Caco-2 (cell line): ENCODE measurements around the gene STK32B. TPM values are rescaled to one million over a fixed set of nuclear protein-coding genes. Genes with fewer than 3 reads are reported as not detected.

ENCODE experiments used
- BruUV-seq: library from RNA; stranded (reverse); fragments of 400-500 nt; replicated peaks from 2 replicates; lab custom pipeline; 2021; lab: Mats Ljungman, UMichigan
- CTCF ChIA-PET: fragments of 300-600 bp; sonication (Branson Sonifier 250); formaldehyde crosslinking; loops from one replicate; lab custom pipeline; 2022; ENCODE audit warnings: antibody characterized with exemption; lab: Charles Lee
- POLR2A ChIA-PET: fragments of 300-600 bp; sonication (Branson Sonifier 250); formaldehyde crosslinking; loops from one replicate; lab custom pipeline; 2022; ENCODE audit warnings: antibody characterized with exemption; lab: Charles Lee
- DNase-seq, 2 experiments: peaks; one replicate each; pipeline versions ENCODE4 v3.0.0 to v3.0.0-alpha.2; 2020 to 2022
- H3K27me3 ChIP-seq: replicated peaks from 2 replicates; pipeline ENCODE4 v1.6.0; 2011; ENCODE audit warnings: low read length; ENCODE audit not compliant: control insufficient read depth, insufficient read depth
- H3K36me3 ChIP-seq: 2 replicates; pipeline ENCODE4 v1.5.1; 2011; ENCODE audit warnings: low read length; ENCODE audit not compliant: control insufficient read depth, insufficient read depth
- H3K4me1 ChIP-seq: fragments of 250-450 bp; sonication (Bioruptor Pico); 2 replicates; pipeline ENCODE4 v1.5.1; 2020; ENCODE audit warnings: mild to moderate bottlenecking
- H3K4me3 ChIP-seq: 2 replicates; pipeline ENCODE4 v1.5.1; 2011; ENCODE audit warnings: low read depth, mild to moderate bottlenecking, control low read depth, low read length
- H3K9me3 ChIP-seq: fragments of 250-450 bp; sonication (Bioruptor Pico); 2 replicates; pipeline ENCODE4 v1.5.1; 2020; ENCODE audit warnings: mild to moderate bottlenecking, moderate library complexity
- H3K27ac Mint-ChIP-seq: one replicate; pipeline ENCODE4 v1.8.0; 2022; ENCODE audit warnings: mixed read lengths; ENCODE audit not compliant: unreplicated experiment
- H3K27me3 Mint-ChIP-seq: one replicate; pipeline ENCODE4 v1.8.0; 2022; ENCODE audit warnings: mixed read lengths; ENCODE audit not compliant: insufficient read depth, unreplicated experiment
- H3K36me3 Mint-ChIP-seq: one replicate; pipeline ENCODE4 v1.8.0; 2022; ENCODE audit warnings: mild to moderate bottlenecking, mixed read lengths; ENCODE audit not compliant: insufficient read depth, unreplicated experiment
- H3K4me1 Mint-ChIP-seq: one replicate; pipeline ENCODE4 v1.8.0; 2022; ENCODE audit warnings: low read depth, mixed read lengths; ENCODE audit not compliant: unreplicated experiment
- H3K4me3 Mint-ChIP-seq: one replicate; pipeline ENCODE4 v1.8.0; 2022; ENCODE audit warnings: mild to moderate bottlenecking, moderate library complexity, mixed read lengths; ENCODE audit not compliant: unreplicated experiment
- H3K9me3 Mint-ChIP-seq: one replicate; pipeline ENCODE4 v1.8.0; 2022; ENCODE audit warnings: mixed read lengths; ENCODE audit not compliant: unreplicated experiment
- intact Hi-C: fragments of 100-400 bp; cut with micrococcal nuclease; formaldehyde crosslinking; loops from one replicate; pipeline ENCODE4 v1.10.0; 2022; ENCODE audit not compliant: unreplicated experiment
- total RNA-seq: library from RNA; stranded (reverse); gene quantifications from 2 replicates; pipeline ENCODE4 v1.2.3, GENCODE V29; 2022
- TF ChIP-seq, protein P1 (sequence below), 2 experiments: fragments of 200-600 bp in 1 of 2; IDR thresholded peaks; 1 replicate in 1 of 2; 2 replicates in 1 of 2; pipeline versions ENCODE4 v1.5.1 to v1.8.0; 2011 to 2022; ENCODE audit warnings: antibody characterized with exemption in 1 of 2, control low read depth in 1 of 2, inconsistent platforms in 1 of 2, low read depth in 1 of 2, low read length in 1 of 2, mild to moderate bottlenecking in 1 of 2, moderate library complexity in 1 of 2; ENCODE audit not compliant: insufficient read depth in 1 of 2, severe bottlenecking in 1 of 2, unreplicated experiment in 1 of 2

The STK32B gene
- total RNA-seq, 1 experiment from 2014 or later: 11.2 TPM

- H3K9me3 Mint-ChIP-seq: no peaks in the 10 kb centered on the region
- Histone ChIP-seq H3K36me3 (no peaks in the 10 kb centered on the region), H3K4me1 (no peaks in the 10 kb centered on the region), H3K4me3 (no peak overlapping the region), H3K9me3 (no peaks in the 10 kb centered on the region), H3K27me3 (no peaks in the 10 kb centered on the region)
- no peak for DNase-seq
- BruUV-seq: no TSS peak
- no peak overlapping the region for H3K4me3 Mint-ChIP-seq
- TF ChIP-seq, protein P1, sequence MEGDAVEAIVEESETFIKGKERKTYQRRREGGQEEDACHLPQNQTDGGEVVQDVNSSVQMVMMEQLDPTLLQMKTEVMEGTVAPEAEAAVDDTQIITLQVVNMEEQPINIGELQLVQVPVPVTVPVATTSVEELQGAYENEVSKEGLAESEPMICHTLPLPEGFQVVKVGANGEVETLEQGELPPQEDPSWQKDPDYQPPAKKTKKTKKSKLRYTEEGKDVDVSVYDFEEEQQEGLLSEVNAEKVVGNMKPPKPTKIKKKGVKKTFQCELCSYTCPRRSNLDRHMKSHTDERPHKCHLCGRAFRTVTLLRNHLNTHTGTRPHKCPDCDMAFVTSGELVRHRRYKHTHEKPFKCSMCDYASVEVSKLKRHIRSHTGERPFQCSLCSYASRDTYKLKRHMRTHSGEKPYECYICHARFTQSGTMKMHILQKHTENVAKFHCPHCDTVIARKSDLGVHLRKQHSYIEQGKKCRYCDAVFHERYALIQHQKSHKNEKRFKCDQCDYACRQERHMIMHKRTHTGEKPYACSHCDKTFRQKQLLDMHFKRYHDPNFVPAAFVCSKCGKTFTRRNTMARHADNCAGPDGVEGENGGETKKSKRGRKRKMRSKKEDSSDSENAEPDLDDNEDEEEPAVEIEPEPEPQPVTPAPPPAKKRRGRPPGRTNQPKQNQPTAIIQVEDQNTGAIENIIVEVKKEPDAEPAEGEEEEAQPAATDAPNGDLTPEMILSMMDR (IDR thresholded peaks at IDR 0.05; ENCODE audit: insufficient read depth in 1 of 2, low read depth in 1 of 2, low read length in 1 of 2, severe bottlenecking in 1 of 2, unreplicated experiment in 1 of 2): no peak
- no peaks in the 10 kb centered on the region for H3K4me1 Mint-ChIP-seq
- H3K27me3 Mint-ChIP-seq: peaks cover 9% of the 10 kb centered on the region
- intact Hi-C loops: no loop called here
- CTCF ChIA-PET: no interaction called here
- no peaks in the 10 kb centered on the region for H3K36me3 Mint-ChIP-seq
- no peak overlapping the region for H3K27ac Mint-ChIP-seq
- POLR2A ChIA-PET: no interaction called here
Observed at GRCh38 chr4:5215321-5215720, 164.0 kb downstream of the STK32B start.

DNA sequence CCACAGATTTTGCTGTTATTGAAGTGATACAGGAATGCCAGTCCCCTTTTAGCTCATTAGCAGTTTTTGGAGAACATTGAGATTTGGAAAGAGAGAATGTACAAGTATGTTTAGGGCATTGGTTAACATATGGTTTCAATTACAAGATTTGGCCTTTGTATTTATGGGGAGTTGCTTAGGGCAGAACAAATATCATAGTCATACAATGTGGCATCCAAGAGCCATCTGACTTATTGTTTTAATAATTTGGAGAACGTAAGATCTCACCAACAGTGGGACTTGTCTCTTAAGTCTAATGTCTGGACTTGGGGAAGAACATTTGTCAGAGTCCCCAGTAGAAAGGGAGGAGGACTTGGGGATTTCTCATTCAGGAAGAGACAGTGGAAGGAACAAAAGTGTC, 166.1 kb downstream of the STK32B start:
- Histone ChIP-seq H3K4me1 (no peaks in the 10 kb centered on the region), H3K9me3 (no peaks in the 10 kb centered on the region), H3K4me3 (no peak overlapping the region), H3K27me3 (no peaks in the 10 kb centered on the region), H3K36me3 (no peaks in the 10 kb centered on the region)
- H3K9me3 Mint-ChIP-seq: peaks cover 7% of the 10 kb centered on the region
- intact Hi-C loops: no loop called here
- no peaks in the 10 kb centered on the region for H3K36me3 Mint-ChIP-seq
- H3K4me3 Mint-ChIP-seq: no peak overlapping the region
- H3K27ac Mint-ChIP-seq: no peak overlapping the region
- TF ChIP-seq, protein P1 (IDR thresholded peaks at IDR 0.05; ENCODE audit: insufficient read depth in 1 of 2, low read depth in 1 of 2, low read length in 1 of 2, severe bottlenecking in 1 of 2, unreplicated experiment in 1 of 2): no peak
- peaks cover 8% of the 10 kb centered on the region for H3K27me3 Mint-ChIP-seq
- no peak for DNase-seq
- BruUV-seq: no TSS peak
- no peaks in the 10 kb centered on the region for H3K4me1 Mint-ChIP-seq
- ChIA-PET POLR2A (no interaction called here), CTCF (no interaction called here)

DNA sequence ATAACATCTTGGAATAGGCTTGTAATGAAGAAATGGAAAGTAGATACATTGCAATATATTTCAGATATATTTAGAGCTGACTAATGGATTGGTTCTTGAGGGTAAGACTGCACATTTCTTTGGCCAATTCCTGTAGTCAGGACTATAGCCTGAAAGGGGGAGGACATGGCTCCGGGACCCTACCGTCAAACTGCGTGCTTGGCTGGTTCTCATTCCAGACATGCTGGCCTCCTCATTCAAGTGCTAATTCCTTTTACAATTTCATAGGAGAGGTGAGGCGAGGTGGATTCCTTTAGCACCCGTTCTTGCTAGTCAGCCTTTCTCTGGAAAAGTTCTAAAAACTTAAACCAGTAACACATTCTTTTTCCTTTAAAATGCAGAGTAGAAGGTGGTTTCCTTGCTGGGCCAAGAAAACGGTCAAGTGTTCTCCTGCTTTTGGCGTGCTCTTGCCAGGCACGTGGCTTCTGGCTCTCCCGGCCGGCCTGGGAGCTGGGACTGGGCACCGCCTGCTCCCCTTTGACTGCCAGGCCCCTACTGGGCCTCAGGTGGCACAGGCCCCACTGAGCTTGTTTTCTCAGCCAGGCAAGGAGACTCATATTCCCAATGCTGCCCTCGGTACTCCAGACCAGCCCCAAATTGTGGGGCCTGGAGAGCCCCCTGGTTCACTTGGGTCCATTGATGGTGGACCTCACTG, 167.2 kb downstream of the STK32B start:
- H3K4me1 Mint-ChIP-seq: no peaks in the 10 kb centered on the region
- peaks cover 10% of the 10 kb centered on the region for H3K9me3 Mint-ChIP-seq
- Histone ChIP-seq H3K27me3 (no peaks in the 10 kb centered on the region), H3K36me3 (no peaks in the 10 kb centered on the region), H3K4me1 (no peaks in the 10 kb centered on the region), H3K4me3 (no peak overlapping the region), H3K9me3 (no peaks in the 10 kb centered on the region)
- ChIA-PET POLR2A (no interaction called here), CTCF (no interaction called here)
- intact Hi-C loops: no loop called here
- TF ChIP-seq, protein P1 (IDR thresholded peaks at IDR 0.05; ENCODE audit: insufficient read depth in 1 of 2, low read depth in 1 of 2, low read length in 1 of 2, severe bottlenecking in 1 of 2, unreplicated experiment in 1 of 2): no peak
- H3K27ac Mint-ChIP-seq: no peak overlapping the region
- no peaks in the 10 kb centered on the region for H3K36me3 Mint-ChIP-seq
- H3K27me3 Mint-ChIP-seq: peaks cover 5% of the 10 kb centered on the region
- BruUV-seq: no TSS peak
- DNase-seq: no peak
- no peak overlapping the region for H3K4me3 Mint-ChIP-seq
